KMS-11 (cell line): ENCODE data around the gene ADAMTS20.

Source experiments
- H2AFZ ChIP-seq: fragments of 200-600 bp; sonication (generic); 2 replicates; pipeline ENCODE4 v1.6.1; 2016; ENCODE audit warnings: antibody characterized with exemption, mixed run types, low read depth
- H3K27ac ChIP-seq: fragments of 200-600 bp; sonication (generic); 2 replicates; pipeline ENCODE4 v1.6.1; 2016; ENCODE audit warnings: mild to moderate bottlenecking, mixed run types
- H3K27me3 ChIP-seq: fragments of 200-600 bp; sonication (generic); 2 replicates; pipeline ENCODE4 v1.6.1; 2017; ENCODE audit warnings: mild to moderate bottlenecking, low read depth, mixed run types, moderate library complexity; ENCODE audit not compliant: insufficient read depth
- H3K36me3 ChIP-seq: fragments of 200-600 bp; sonication (generic); 2 replicates; pipeline ENCODE4 v1.6.1; 2017; ENCODE audit warnings: mild to moderate bottlenecking, mixed run types; ENCODE audit not compliant: insufficient read depth
- H3K4me1 ChIP-seq: fragments of 200-600 bp; sonication (generic); 2 replicates; pipeline ENCODE4 v1.6.1; 2016; ENCODE audit warnings: mild to moderate bottlenecking, low read depth, mixed run types; ENCODE audit not compliant: poor library complexity, severe bottlenecking
- H3K4me2 ChIP-seq: fragments of 200-600 bp; sonication (generic); 2 replicates; pipeline ENCODE4 v1.7.0; 2016; ENCODE audit warnings: mild to moderate bottlenecking, mixed run types
- H3K4me3 ChIP-seq: fragments of 200-600 bp; sonication (generic); IDR thresholded peaks from 2 replicates; pipeline ENCODE4 v1.6.1; 2017; ENCODE audit warnings: low read depth, low read length, mixed read lengths; ENCODE audit not compliant: insufficient read depth
- H3K79me2 ChIP-seq: fragments of 200-600 bp; sonication (generic); 2 replicates; pipeline ENCODE4 v1.6.1; 2016; ENCODE audit warnings: low read depth, mixed run types; ENCODE audit not compliant: insufficient read depth
- H3K9ac ChIP-seq: fragments of 200-600 bp; sonication (generic); 2 replicates; pipeline ENCODE4 v1.6.1; 2016; ENCODE audit warnings: mild to moderate bottlenecking, mixed run types
- H4K20me1 ChIP-seq: fragments of 200-600 bp; sonication (generic); 2 replicates; pipeline ENCODE4 v1.6.1; 2016; ENCODE audit warnings: mild to moderate bottlenecking, mixed run types; ENCODE audit not compliant: insufficient read depth
- CTCF ChIP-seq: fragments of 200-600 bp; sonication (generic); conservative IDR thresholded peaks from 2 replicates; pipeline ENCODE4 v1.6.1; 2017; ENCODE audit warnings: low read depth, mild to moderate bottlenecking, antibody characterized with exemption, low read length, moderate library complexity, mixed read lengths

The ADAMTS20 gene

DNA sequence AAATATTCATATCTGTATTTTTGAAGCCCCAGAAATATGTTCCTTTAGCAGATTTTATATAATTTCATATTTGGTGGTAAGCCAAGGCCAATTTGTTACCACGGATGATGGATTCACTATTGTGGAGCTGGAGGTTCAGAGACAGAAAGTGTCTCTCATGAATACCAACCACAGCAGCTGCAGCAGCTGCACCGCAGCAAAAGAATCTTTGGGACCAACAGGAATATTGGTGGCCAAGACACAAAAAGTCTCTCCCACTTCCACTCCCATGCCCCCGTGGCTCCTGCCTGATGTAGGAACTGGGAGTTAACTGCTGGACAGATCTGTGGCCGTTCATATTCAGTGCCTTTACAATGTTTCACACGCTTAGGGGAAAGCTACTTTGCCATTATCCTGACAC lies 155.3 kb downstream of the ADAMTS20 start:
- H3K4me2 ChIP-seq: no peak overlapping the region
- H2AFZ ChIP-seq: no peak overlapping the region

DNA sequence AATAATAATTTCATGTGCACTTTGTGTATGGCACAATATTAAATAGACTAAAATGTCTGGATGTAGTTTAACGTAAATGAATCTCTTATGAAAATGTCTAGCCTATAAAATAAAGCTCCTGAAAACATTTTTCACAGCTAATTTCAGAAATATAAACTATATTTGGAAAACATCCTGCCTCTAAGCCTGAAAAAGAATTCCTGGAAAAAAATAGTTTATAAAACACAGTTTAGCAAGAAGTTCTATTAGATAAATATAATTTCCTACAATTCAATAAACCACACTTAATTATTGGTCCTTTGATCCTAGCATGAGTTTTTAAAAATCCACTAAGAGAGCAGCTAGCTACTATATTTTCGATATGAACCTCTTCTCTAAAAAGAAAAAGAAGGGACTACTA lies 159.9 kb downstream of the ADAMTS20 start:
- Histone ChIP-seq H3K4me2 (no peak overlapping the region), H3K27me3 (no peaks in the 10 kb centered on the region), H3K79me2 (no peaks in the 10 kb centered on the region), H4K20me1 (no peaks in the 10 kb centered on the region), H3K27ac (no peak overlapping the region), H3K9ac (no peak overlapping the region), H2AFZ (no peak overlapping the region), H3K4me1 (no peaks in the 10 kb centered on the region), H3K4me3 (no peak overlapping the region), H3K36me3 (no peaks in the 10 kb centered on the region)
- no peak for TF ChIP-seq CTCF

More for the DNA sequence above, 155.3 kb downstream of the ADAMTS20 start:
- H3K36me3 ChIP-seq: no peaks in the 10 kb centered on the region
- H3K79me2 ChIP-seq: no peaks in the 10 kb centered on the region
- H3K27ac ChIP-seq: no peak overlapping the region
- no peaks in the 10 kb centered on the region for H4K20me1 ChIP-seq
- H3K4me1 ChIP-seq: no peaks in the 10 kb centered on the region
- no peak overlapping the region for H3K9ac ChIP-seq
- no peaks in the 10 kb centered on the region for H3K27me3 ChIP-seq
- no peak overlapping the region for H3K4me3 ChIP-seq
- TF ChIP-seq CTCF: no peak

DNA sequence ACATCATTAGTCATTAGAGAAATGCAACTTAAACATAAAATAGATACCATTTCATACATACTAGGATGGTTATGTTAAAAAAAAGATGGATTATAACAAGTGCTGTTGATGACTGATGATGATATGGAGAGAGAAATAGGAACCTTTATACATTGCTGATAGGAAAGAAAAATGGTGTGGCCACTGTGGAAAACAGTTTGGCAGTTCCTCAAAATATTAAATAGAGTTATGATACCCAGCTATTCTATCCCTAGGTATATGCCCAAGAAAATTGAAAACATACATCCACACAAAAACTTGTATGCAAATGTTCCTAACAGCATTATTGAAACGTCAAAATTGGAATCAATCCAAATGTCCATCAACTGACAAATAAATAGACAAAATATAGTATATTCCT lies 170.1 kb downstream of the ADAMTS20 start:
- no peak for TF ChIP-seq CTCF
- H3K4me1 ChIP-seq: no peaks in the 10 kb centered on the region
- no peak overlapping the region for H2AFZ ChIP-seq
- H3K27ac ChIP-seq: no peak overlapping the region
- H3K36me3 ChIP-seq: no peaks in the 10 kb centered on the region
- no peaks in the 10 kb centered on the region for H3K79me2 ChIP-seq
- no peak overlapping the region for H3K4me3 ChIP-seq
- H3K9ac ChIP-seq: no peak overlapping the region
- no peak overlapping the region for H3K4me2 ChIP-seq
- H4K20me1 ChIP-seq: no peaks in the 10 kb centered on the region
- no peaks in the 10 kb centered on the region for H3K27me3 ChIP-seq

GRCh38 chr12:43378448-43378847 lies 173.6 kb downstream of the ADAMTS20 start:
- no peaks in the 10 kb centered on the region for H3K36me3 ChIP-seq
- H3K4me3 ChIP-seq: no peak overlapping the region
- H3K27me3 ChIP-seq: no peaks in the 10 kb centered on the region
- no peak overlapping the region for H2AFZ ChIP-seq
- H3K9ac ChIP-seq: no peak overlapping the region
- H3K4me1 ChIP-seq: no peaks in the 10 kb centered on the region
- no peaks in the 10 kb centered on the region for H3K79me2 ChIP-seq
- H3K4me2 ChIP-seq: no peak overlapping the region
- no peaks in the 10 kb centered on the region for H4K20me1 ChIP-seq
- no peak for TF ChIP-seq CTCF
- H3K27ac ChIP-seq: no peak overlapping the region

DNA sequence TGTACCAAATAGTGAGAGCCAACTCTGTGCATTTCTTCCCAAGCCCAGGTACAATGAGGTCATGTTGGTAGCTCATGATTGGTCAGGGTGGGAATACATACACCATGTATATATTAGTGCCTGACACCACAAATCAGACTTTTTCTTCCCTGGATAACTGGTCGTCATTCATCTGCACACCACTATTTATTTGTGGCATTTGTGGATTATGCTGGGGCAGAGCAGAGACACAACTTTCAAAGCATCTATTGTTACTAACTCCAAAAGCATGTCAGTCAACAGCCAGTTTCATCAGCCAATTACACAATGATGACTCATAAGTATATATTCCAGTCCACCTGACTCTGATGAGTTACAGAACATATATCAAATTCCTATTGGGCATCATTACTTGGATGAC lies 181.7 kb downstream of the ADAMTS20 start:
- H3K4me3 ChIP-seq: no peak overlapping the region
- H3K27me3 ChIP-seq: no peaks in the 10 kb centered on the region
- H3K79me2 ChIP-seq: no peaks in the 10 kb centered on the region
- no peak overlapping the region for H3K27ac ChIP-seq
- H2AFZ ChIP-seq: no peak overlapping the region
- H3K9ac ChIP-seq: no peak overlapping the region
- no peak for TF ChIP-seq CTCF
- no peak overlapping the region for H3K4me2 ChIP-seq
- no peaks in the 10 kb centered on the region for H3K4me1 ChIP-seq
- H3K36me3 ChIP-seq: no peaks in the 10 kb centered on the region
- no peaks in the 10 kb centered on the region for H4K20me1 ChIP-seq
